Measurements from ENCODE around the gene UTP4.

Gene UTP4

GRCh38 chr16:69132424-69133252 is at the start of gene UTP4, which contains the start of gene CHTF8:
UTP4 (plus strand) TSS chr16:69132649; CDS start chr16:69133460, 811 bp downstream.
CHTF8 (minus strand) TSS chr16:69132588; CDS start chr16:69121458, 11,130 bp downstream.
- peak; percentile 60 for DNase-seq

- DNase-seq: no peak
Measured at GRCh38 chr16:69083306-69083941, 49.0 kb upstream of the UTP4 start.

- no peak for DNase-seq
Measured at GRCh38 chr16:69084289-69084688, 48.2 kb upstream of the UTP4 start.

GRCh38 chr16:69085032-69085695 is 47.3 kb upstream of the UTP4 start:
- no peak for DNase-seq

GRCh38 chr16:69087161-69087581 is 45.3 kb upstream of the UTP4 start:
- no peak for DNase-seq

GRCh38 chr16:69088684-69089083 is 43.8 kb upstream of the UTP4 start:
- no peak for DNase-seq

GRCh38 chr16:69089091-69089910 is 43.1 kb upstream of the UTP4 start:
- peak; percentile 21 for DNase-seq

- DNase-seq: no peak
Measured at GRCh38 chr16:69093974-69094373, 38.5 kb upstream of the UTP4 start.

GRCh38 chr16:69094501-69094900 is 37.9 kb upstream of the UTP4 start:
- no peak for DNase-seq

GRCh38 chr16:69095193-69095592 is 37.3 kb upstream of the UTP4 start:
- peak; percentile 13 for DNase-seq

- DNase-seq: peak; percentile 80
Measured at GRCh38 chr16:69100071-69100691, 32.3 kb upstream of the UTP4 start.

GRCh38 chr16:69105501-69106361 is 26.7 kb upstream of the UTP4 start, which contains the start of gene HAS3:
HAS3 (plus strand) TSS chr16:69105653; CDS start chr16:69109396, 3,743 bp downstream.
- DNase-seq: peak; percentile 18

GRCh38 chr16:69106491-69107315 is 25.7 kb upstream of the UTP4 start:
- no peak for DNase-seq

- DNase-seq: peak; percentile 15
Measured at GRCh38 chr16:69107316-69107962, 25.0 kb upstream of the UTP4 start.

GRCh38 chr16:69108064-69108904 is 24.2 kb upstream of the UTP4 start:
- no peak for DNase-seq

- DNase-seq: no peak
Measured at GRCh38 chr16:69108905-69109252, 23.6 kb upstream of the UTP4 start.

- DNase-seq: no peak
Measured at GRCh38 chr16:69109486-69110270, 22.8 kb upstream of the UTP4 start.

- DNase-seq: no peak
Measured at GRCh38 chr16:69110406-69110805, 22.0 kb upstream of the UTP4 start.
